Panc1 (cell line): ENCODE data around the gene DENND2D. TPM values are rescaled to one million over a fixed set of nuclear protein-coding genes. Genes with fewer than 3 reads are reported as not detected.

ENCODE experiments used
- ATAC-seq: fragments of 200-7000 bp; cut with Tn5 transposase; 2 replicates; pipeline ENCODE4 v1.9.1; 2020; ENCODE audit warnings: mild to moderate bottlenecking, moderate library complexity
- BruUV-seq: library from RNA; stranded (reverse); fragments of 400-500 nt; replicated peaks from 2 replicates; lab custom pipeline; 2021; lab: Mats Ljungman, UMichigan
- CTCF ChIA-PET: fragments of 300-600 bp; sonication (Branson Sonifier 250); formaldehyde crosslinking; loops from one replicate; lab custom pipeline; 2022; ENCODE audit warnings: antibody characterized with exemption; lab: Charles Lee
- POLR2A ChIA-PET: fragments of 300-600 bp; sonication (Branson Sonifier 250); formaldehyde crosslinking; loops from one replicate; lab custom pipeline; 2022; ENCODE audit warnings: antibody characterized with exemption; lab: Charles Lee
- DNase-seq: peaks from one replicate; pipeline ENCODE4 v3.0.0-alpha.2; 2010; ENCODE audit warnings: low read depth, low spot score
- H3K27ac ChIP-seq: 2 replicates; pipeline ENCODE4 v1.5.1; 2011; ENCODE audit warnings: mild to moderate bottlenecking, low read length, inconsistent platforms
- H3K27me3 ChIP-seq: fragments of 200-500 bp; sonication (Bioruptor generic); 2 replicates; pipeline ENCODE4 v1.6.0; 2014; ENCODE audit warnings: low read length, inconsistent platforms; ENCODE audit not compliant: control insufficient read depth, insufficient read depth
- H3K36me3 ChIP-seq: fragments of 200-500 bp; sonication (Bioruptor generic); 2 replicates; pipeline ENCODE4 v1.5.1; 2014; ENCODE audit warnings: inconsistent platforms, mild to moderate bottlenecking, low read length, moderate library complexity; ENCODE audit not compliant: control insufficient read depth, insufficient read depth
- H3K4me1 ChIP-seq: 2 replicates; pipeline ENCODE4 v1.5.1; 2011; ENCODE audit warnings: inconsistent platforms, mild to moderate bottlenecking, low read length, moderate library complexity; ENCODE audit not compliant: control insufficient read depth, insufficient read depth
- H3K4me3 ChIP-seq, 2 experiments: 2 replicates each; pipeline ENCODE4 v1.5.1; 2011 to 2012; ENCODE audit warnings: low read depth in 2 of 2, low read length in 2 of 2, mild to moderate bottlenecking in 2 of 2, inconsistent platforms in 1 of 2, moderate library complexity in 1 of 2
- H3K9me3 ChIP-seq: fragments of 200-500 bp; sonication (Bioruptor generic); 2 replicates; pipeline ENCODE4 v1.5.1; 2014; ENCODE audit warnings: low read depth, mild to moderate bottlenecking, inconsistent platforms, low read length, moderate library complexity; ENCODE audit not compliant: control insufficient read depth, insufficient read depth
- POLR2AphosphoS5 ChIP-seq: IDR thresholded peaks from 2 replicates; pipeline ENCODE4 v1.6.1; 2012; ENCODE audit warnings: mild to moderate bottlenecking, low read depth, low read length, moderate library complexity
- SIN3A ChIP-seq: IDR thresholded peaks from 2 replicates; pipeline ENCODE4 v1.6.1; 2012; ENCODE audit warnings: low read depth, mild to moderate bottlenecking, low read length, moderate library complexity, borderline replicate concordance; ENCODE audit not compliant: insufficient read depth
- TCF7L2 ChIP-seq: IDR thresholded peaks from 2 replicates; pipeline ENCODE4 v1.6.1; 2011; ENCODE audit warnings: mild to moderate bottlenecking, low read depth, low read length, inconsistent platforms
- in situ Hi-C: cut with HindIII; loops from 2 replicates; pipeline ENCODE4 v1.10.0; 2016; ENCODE audit warnings: low sequenced_read_pairs, low pct_unique_long_range_greater_than_20kb
- intact Hi-C: fragments of 100-400 bp; cut with micrococcal nuclease; formaldehyde crosslinking; loops from one replicate; pipeline ENCODE4 v1.10.0; 2022; ENCODE audit not compliant: unreplicated experiment
- total RNA-seq: library from RNA; stranded (reverse); gene quantifications from one replicate; pipeline ENCODE4 v1.2.1, GENCODE V29; 2021; ENCODE audit not compliant: unreplicated experiment
- TF ChIP-seq, protein P1 (sequence below), 2 experiments: IDR thresholded peaks; 2 replicates each; pipeline ENCODE4 v1.6.1; 2011 to 2012; ENCODE audit warnings: low read depth in 2 of 2, control low read depth in 1 of 2, low read length in 1 of 2, mild to moderate bottlenecking in 1 of 2, moderate library complexity in 1 of 2; ENCODE audit not compliant: insufficient read depth in 1 of 2
- TF ChIP-seq, protein P2 (sequence below): fragments of 450-650 bp; IDR thresholded peaks from 2 replicates; pipeline ENCODE4 v1.5.1; 2017; ENCODE audit warnings: mild to moderate bottlenecking

Gene DENND2D
- total RNA-seq, 1 experiment from 2014 or later: 10.4 TPM

DNA sequence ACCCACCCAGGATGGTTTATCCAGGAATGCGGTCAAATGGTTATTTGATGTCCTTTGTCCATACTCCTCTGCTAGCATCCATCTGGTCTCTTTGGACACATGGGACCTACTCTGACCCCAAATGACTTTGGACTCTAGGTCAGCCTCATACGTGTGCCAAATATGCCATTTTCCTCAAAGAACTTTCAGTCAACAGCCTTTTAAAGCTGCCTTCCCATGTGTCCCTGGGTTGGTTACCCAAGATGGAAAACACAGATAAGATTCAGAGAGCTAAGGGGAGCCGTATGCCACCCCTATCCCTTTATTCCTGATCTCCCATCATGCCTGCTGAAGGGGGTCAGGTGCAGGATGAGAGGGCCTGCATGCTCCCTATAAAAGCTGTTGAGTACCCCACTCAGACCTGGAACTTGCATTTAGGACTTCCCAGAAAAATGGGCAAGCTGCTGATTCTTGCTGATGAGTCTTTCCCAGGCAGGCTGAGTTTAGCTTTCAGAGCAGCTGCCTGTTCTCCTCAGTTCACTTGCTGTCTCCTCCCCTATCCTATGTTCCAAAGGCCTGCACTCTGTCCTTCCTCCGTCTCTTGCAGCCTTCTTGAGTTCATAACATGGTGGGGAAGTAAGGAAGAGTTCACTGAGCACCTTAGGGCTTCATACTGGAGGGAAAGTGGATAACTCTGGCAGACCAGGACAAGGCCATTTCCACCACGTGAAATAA, 46.8 kb upstream of the DENND2D start:
- no peaks in the 10 kb centered on the region for H3K36me3 ChIP-seq
- ChIA-PET CTCF (no interaction called here), POLR2A (no interaction called here)
- ATAC-seq (no peak), DNase-seq (no peak)
- H3K27ac ChIP-seq: no peak overlapping the region
- H3K4me1 ChIP-seq: no peaks in the 10 kb centered on the region
- no peaks in the 10 kb centered on the region for H3K27me3 ChIP-seq
- no peak for TF ChIP-seq TCF7L2
- TF ChIP-seq, protein P1, sequence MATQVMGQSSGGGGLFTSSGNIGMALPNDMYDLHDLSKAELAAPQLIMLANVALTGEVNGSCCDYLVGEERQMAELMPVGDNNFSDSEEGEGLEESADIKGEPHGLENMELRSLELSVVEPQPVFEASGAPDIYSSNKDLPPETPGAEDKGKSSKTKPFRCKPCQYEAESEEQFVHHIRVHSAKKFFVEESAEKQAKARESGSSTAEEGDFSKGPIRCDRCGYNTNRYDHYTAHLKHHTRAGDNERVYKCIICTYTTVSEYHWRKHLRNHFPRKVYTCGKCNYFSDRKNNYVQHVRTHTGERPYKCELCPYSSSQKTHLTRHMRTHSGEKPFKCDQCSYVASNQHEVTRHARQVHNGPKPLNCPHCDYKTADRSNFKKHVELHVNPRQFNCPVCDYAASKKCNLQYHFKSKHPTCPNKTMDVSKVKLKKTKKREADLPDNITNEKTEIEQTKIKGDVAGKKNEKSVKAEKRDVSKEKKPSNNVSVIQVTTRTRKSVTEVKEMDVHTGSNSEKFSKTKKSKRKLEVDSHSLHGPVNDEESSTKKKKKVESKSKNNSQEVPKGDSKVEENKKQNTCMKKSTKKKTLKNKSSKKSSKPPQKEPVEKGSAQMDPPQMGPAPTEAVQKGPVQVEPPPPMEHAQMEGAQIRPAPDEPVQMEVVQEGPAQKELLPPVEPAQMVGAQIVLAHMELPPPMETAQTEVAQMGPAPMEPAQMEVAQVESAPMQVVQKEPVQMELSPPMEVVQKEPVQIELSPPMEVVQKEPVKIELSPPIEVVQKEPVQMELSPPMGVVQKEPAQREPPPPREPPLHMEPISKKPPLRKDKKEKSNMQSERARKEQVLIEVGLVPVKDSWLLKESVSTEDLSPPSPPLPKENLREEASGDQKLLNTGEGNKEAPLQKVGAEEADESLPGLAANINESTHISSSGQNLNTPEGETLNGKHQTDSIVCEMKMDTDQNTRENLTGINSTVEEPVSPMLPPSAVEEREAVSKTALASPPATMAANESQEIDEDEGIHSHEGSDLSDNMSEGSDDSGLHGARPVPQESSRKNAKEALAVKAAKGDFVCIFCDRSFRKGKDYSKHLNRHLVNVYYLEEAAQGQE (IDR thresholded peaks at IDR 0.05; ENCODE audit: insufficient read depth in 1 of 2, low read depth in 2 of 2, low read length in 1 of 2): no peak
- no peak for TF ChIP-seq POLR2AphosphoS5
- TF ChIP-seq, protein P2, sequence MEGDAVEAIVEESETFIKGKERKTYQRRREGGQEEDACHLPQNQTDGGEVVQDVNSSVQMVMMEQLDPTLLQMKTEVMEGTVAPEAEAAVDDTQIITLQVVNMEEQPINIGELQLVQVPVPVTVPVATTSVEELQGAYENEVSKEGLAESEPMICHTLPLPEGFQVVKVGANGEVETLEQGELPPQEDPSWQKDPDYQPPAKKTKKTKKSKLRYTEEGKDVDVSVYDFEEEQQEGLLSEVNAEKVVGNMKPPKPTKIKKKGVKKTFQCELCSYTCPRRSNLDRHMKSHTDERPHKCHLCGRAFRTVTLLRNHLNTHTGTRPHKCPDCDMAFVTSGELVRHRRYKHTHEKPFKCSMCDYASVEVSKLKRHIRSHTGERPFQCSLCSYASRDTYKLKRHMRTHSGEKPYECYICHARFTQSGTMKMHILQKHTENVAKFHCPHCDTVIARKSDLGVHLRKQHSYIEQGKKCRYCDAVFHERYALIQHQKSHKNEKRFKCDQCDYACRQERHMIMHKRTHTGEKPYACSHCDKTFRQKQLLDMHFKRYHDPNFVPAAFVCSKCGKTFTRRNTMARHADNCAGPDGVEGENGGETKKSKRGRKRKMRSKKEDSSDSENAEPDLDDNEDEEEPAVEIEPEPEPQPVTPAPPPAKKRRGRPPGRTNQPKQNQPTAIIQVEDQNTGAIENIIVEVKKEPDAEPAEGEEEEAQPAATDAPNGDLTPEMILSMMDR: no peak
- TF ChIP-seq SIN3A: no peak
- in situ Hi-C loops: loop anchor here (10.0 kb wide), 1 partner anchor 68 kb away; no protein-coding TSS in a partner anchor
- H3K9me3 ChIP-seq: no peaks in the 10 kb centered on the region
- intact Hi-C loops: no loop called here
- H3K4me3 ChIP-seq: no peak overlapping the region
- BruUV-seq: no TSS peak

DNA sequence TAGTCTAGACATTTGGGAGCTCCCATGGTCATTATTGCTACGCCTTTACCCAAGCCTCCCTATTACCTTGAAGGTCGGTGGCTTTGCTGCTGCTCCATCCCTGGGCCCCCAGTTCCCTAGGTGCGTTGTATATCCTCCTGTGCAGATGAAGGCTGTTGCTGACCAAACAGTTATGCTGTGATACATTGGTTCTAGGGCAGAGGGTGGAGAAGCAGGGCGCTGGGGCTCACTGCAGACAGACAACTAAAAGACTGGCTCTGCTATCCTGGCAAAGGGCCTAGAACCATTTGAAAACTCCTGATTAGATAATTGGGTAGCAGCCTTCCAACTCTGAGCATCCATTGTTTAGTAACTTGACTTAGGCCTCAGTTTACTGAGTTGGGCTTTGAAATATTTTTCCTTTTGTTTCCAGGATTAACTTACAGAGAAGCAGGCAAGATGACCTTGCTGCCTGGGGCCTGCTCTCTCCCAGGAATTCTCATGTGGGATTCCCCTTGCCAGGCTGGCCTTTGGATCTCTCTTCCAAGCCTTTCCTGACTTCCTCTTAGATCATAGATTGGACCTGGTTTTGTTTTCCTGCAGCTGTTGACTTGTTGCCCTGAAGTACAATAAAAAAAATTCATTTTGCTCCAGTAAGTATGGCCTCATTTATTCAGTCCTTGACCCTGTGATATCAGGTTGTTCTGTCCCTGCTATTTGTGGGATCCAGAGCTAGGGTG, 42.5 kb upstream of the DENND2D start:
- CTCF ChIA-PET: no interaction called here
- POLR2A ChIA-PET: no interaction called here
- Histone ChIP-seq H3K4me1 (no peaks in the 10 kb centered on the region), H3K27ac (0 out of 2 replicates have a peak overlapping the region, but pooled peaks have one; percentile 29), H3K4me3 (no peak overlapping the region), H3K36me3 (no peaks in the 10 kb centered on the region), H3K9me3 (no peaks in the 10 kb centered on the region), H3K27me3 (no peaks in the 10 kb centered on the region)
- in situ Hi-C loops: loop anchor here (10.0 kb wide), 1 partner anchor 72 kb away; no protein-coding TSS in a partner anchor
- ATAC-seq (no peak), DNase-seq (no peak)
- TF ChIP-seq, protein P1 (IDR thresholded peaks at IDR 0.05; ENCODE audit: insufficient read depth in 1 of 2, low read depth in 2 of 2, low read length in 1 of 2): no peak
- TF ChIP-seq SIN3A (no peak), TCF7L2 (no peak), POLR2AphosphoS5 (no peak)
- intact Hi-C loops: no loop called here
- no TSS peak for BruUV-seq
